ENCODE results near the gene CARHSP1.

The CARHSP1 gene

GRCh38 chr16:8866884-8867215 is 2.0 kb downstream of the CARHSP1 start:
- peak overlapping the region; percentile 90 for H4K91ac ChIP-seq (ENCODE audit: low read length)
- peaks cover 12 to 14% of the 10 kb centered on the region in 2 experiments for H3K36me3 ChIP-seq (ENCODE audit: control insufficient read depth in 1 of 2, insufficient read depth in 2 of 2, low read depth in 1 of 2, low read length in 2 of 2)
- H4K8ac ChIP-seq (ENCODE audit: low read length), result peak overlapping the region; percentile 94
- H3K27me3 ChIP-seq (ENCODE audit: control insufficient read depth in 1 of 2, insufficient read depth in 1 of 2, low read length in 2 of 2), result no peaks in the 10 kb centered on the region
- H3K4me1 ChIP-seq (ENCODE audit: control insufficient read depth, insufficient read depth, low read depth, low read length), result peaks cover 52% of the 10 kb centered on the region
- H3K14ac ChIP-seq (ENCODE audit: low read length in 2 of 2), result peak overlapping the region in 1 of 2 experiments; percentile 96
- DNase-seq, result no peak
- H3K4me3 ChIP-seq (ENCODE audit: insufficient read depth in 1 of 2, low read depth in 1 of 2, low read length in 2 of 2), result peak overlapping the region; percentile 77 to 87
- H2BK15ac ChIP-seq (ENCODE audit: low read depth, poor library complexity, severe bottlenecking), result no peak overlapping the region
- H2AFZ ChIP-seq (ENCODE audit: low read depth, low read length), result no peak overlapping the region
- 5% methylated on average over 16 of the region's 16 CpGs for WGBS
- peak overlapping the region in 1 of 2 experiments; percentile 96 for H3K23ac ChIP-seq (ENCODE audit: low read length in 2 of 2)
- H2BK12ac ChIP-seq (ENCODE audit: low read length in 2 of 2), result peak overlapping the region; percentile 38 to 91
- peak overlapping the region; percentile 67 for H2AK5ac ChIP-seq (ENCODE audit: low read length, severe bottlenecking)
- H2BK120ac ChIP-seq (ENCODE audit: low read depth, low read length), result peak overlapping the region; percentile 54
- H3K9ac ChIP-seq (ENCODE audit: low read length), result peak overlapping the region; percentile 91
- H3K27ac ChIP-seq (ENCODE audit: low read length, poor library complexity, severe bottlenecking), result peak overlapping the region; percentile 85
- no peaks in the 10 kb centered on the region for H3K9me3 ChIP-seq (ENCODE audit: control insufficient read depth, low read length)
- H2BK5ac ChIP-seq (ENCODE audit: low read depth, low read length, poor library complexity, severe bottlenecking), result no peak overlapping the region
- H3K18ac ChIP-seq (ENCODE audit: low read depth in 1 of 2, low read length in 2 of 2), result peak overlapping the region; percentile 84 to 86
- H3K4ac ChIP-seq (ENCODE audit: low read depth in 1 of 2, low read length in 2 of 2), result peak overlapping the region; percentile 81 to 92
- H3K4me2 ChIP-seq (ENCODE audit: low read length, poor library complexity, severe bottlenecking), result peak overlapping the region; percentile 98
- H3K79me1 ChIP-seq (replicated peaks; ENCODE audit: low read length, poor library complexity, severe bottlenecking), result no peaks in the 10 kb centered on the region

GRCh38 chr16:8866118-8866883 is 2.5 kb downstream of the CARHSP1 start:
- Histone ChIP-seq H3K9ac (ENCODE audit: low read length) (peak overlapping the region; percentile 91), H3K4me2 (ENCODE audit: low read length, poor library complexity, severe bottlenecking) (peak overlapping the region; percentile 98), H3K23ac (ENCODE audit: low read length in 2 of 2) (peak overlapping the region in 1 of 2 experiments; percentile 56), H3K9me3 (ENCODE audit: control insufficient read depth, low read length) (no peaks in the 10 kb centered on the region), H3K79me1 (replicated peaks; ENCODE audit: low read length, poor library complexity, severe bottlenecking) (no peaks in the 10 kb centered on the region), H2BK15ac (ENCODE audit: low read depth, poor library complexity, severe bottlenecking) (peak overlapping the region; percentile 60), H2AK5ac (ENCODE audit: low read length, severe bottlenecking) (no peak overlapping the region), H2AFZ (ENCODE audit: low read depth, low read length) (no peak overlapping the region), H3K4me1 (ENCODE audit: control insufficient read depth, insufficient read depth, low read depth, low read length) (peaks cover 55% of the 10 kb centered on the region), H4K91ac (ENCODE audit: low read length) (peak overlapping the region; percentile 90), H2BK5ac (ENCODE audit: low read depth, low read length, poor library complexity, severe bottlenecking) (no peak overlapping the region), H3K36me3 (ENCODE audit: control insufficient read depth in 1 of 2, insufficient read depth in 2 of 2, low read depth in 1 of 2, low read length in 2 of 2) (peaks cover 12 to 14% of the 10 kb centered on the region in 2 experiments), H3K4me3 (ENCODE audit: insufficient read depth in 1 of 2, low read depth in 1 of 2, low read length in 2 of 2) (peak overlapping the region; percentile 77 to 87), H3K27ac (ENCODE audit: low read length, poor library complexity, severe bottlenecking) (peak overlapping the region; percentile 42), H2BK12ac (ENCODE audit: low read length in 2 of 2) (peak overlapping the region; percentile 38 to 91), H4K8ac (ENCODE audit: low read length) (peak overlapping the region; percentile 94), H3K27me3 (ENCODE audit: control insufficient read depth in 1 of 2, insufficient read depth in 1 of 2, low read length in 2 of 2) (no peaks in the 10 kb centered on the region), H3K18ac (ENCODE audit: low read depth in 1 of 2, low read length in 2 of 2) (peak overlapping the region; percentile 84 to 86), H3K14ac (ENCODE audit: low read length in 2 of 2) (peak overlapping the region in 1 of 2 experiments; percentile 96), H3K4ac (ENCODE audit: low read depth in 1 of 2, low read length in 2 of 2) (peak overlapping the region; percentile 81 to 92), H2BK120ac (ENCODE audit: low read depth, low read length) (peak overlapping the region; percentile 54)
- 21% methylated on average over 30 of the region's 30 CpGs for WGBS
- peak; percentile 51 for DNase-seq

GRCh38 chr16:8865145-8865882 is 3.5 kb downstream of the CARHSP1 start:
- H3K4me2 ChIP-seq (ENCODE audit: low read length, poor library complexity, severe bottlenecking), result no peak overlapping the region
- H2BK120ac ChIP-seq (ENCODE audit: low read depth, low read length), result no peak overlapping the region
- no peaks in the 10 kb centered on the region for H3K9me3 ChIP-seq (ENCODE audit: control insufficient read depth, low read length)
- no peak overlapping the region for H2BK5ac ChIP-seq (ENCODE audit: low read depth, low read length, poor library complexity, severe bottlenecking)
- H3K4ac ChIP-seq (ENCODE audit: low read depth in 1 of 2, low read length in 2 of 2), result no peak overlapping the region
- H2AFZ ChIP-seq (ENCODE audit: low read depth, low read length), result no peak overlapping the region
- no peak overlapping the region for H2AK5ac ChIP-seq (ENCODE audit: low read length, severe bottlenecking)
- no peak overlapping the region for H2BK15ac ChIP-seq (ENCODE audit: low read depth, poor library complexity, severe bottlenecking)
- DNase-seq, result no peak
- H3K9ac ChIP-seq (ENCODE audit: low read length), result peak overlapping the region; percentile 91
- no peaks in the 10 kb centered on the region for H3K27me3 ChIP-seq (ENCODE audit: control insufficient read depth in 1 of 2, insufficient read depth in 1 of 2, low read length in 2 of 2)
- peaks cover 12 to 14% of the 10 kb centered on the region in 2 experiments for H3K36me3 ChIP-seq (ENCODE audit: control insufficient read depth in 1 of 2, insufficient read depth in 2 of 2, low read depth in 1 of 2, low read length in 2 of 2)
- no peaks in the 10 kb centered on the region for H3K79me1 ChIP-seq (replicated peaks; ENCODE audit: low read length, poor library complexity, severe bottlenecking)
- 94% methylated on average over 13 of the region's 14 CpGs for WGBS
- H4K8ac ChIP-seq (ENCODE audit: low read length), result no peak overlapping the region
- no peak overlapping the region for H3K23ac ChIP-seq (ENCODE audit: low read length in 2 of 2)
- H3K14ac ChIP-seq (ENCODE audit: low read length in 2 of 2), result peak overlapping the region in 1 of 2 experiments; percentile 0
- no peak overlapping the region for H3K18ac ChIP-seq (ENCODE audit: low read depth in 1 of 2, low read length in 2 of 2)
- H4K91ac ChIP-seq (ENCODE audit: low read length), result peak overlapping the region; percentile 48
- peak overlapping the region in 1 of 2 experiments; percentile 87 for H3K4me3 ChIP-seq (ENCODE audit: insufficient read depth in 1 of 2, low read depth in 1 of 2, low read length in 2 of 2)
- H3K4me1 ChIP-seq (ENCODE audit: control insufficient read depth, insufficient read depth, low read depth, low read length), result peaks cover 58% of the 10 kb centered on the region
- no peak overlapping the region for H2BK12ac ChIP-seq (ENCODE audit: low read length in 2 of 2)
- H3K27ac ChIP-seq (ENCODE audit: low read length, poor library complexity, severe bottlenecking), result no peak overlapping the region

Data from mesenchymal stem cell (in vitro differentiated cells and primary cell).